NCI-H774 (cell line): ENCODE measurements around the gene PRKCA.
"Not testable (repeated sequence)": the region's sequence is repeated elsewhere in the genome, so short reads cannot be mapped to it uniquely, and the experiment has no call there.

Experiments
- DNase-seq: peaks from one replicate; lab custom pipeline; 2025; lab: John Stamatoyannopoulos, UW

PRKCA gene

GRCh38 chr17:66466106-66466820, 163.8 kb downstream of the PRKCA start:
- DNase-seq = no peak

GRCh38 chr17:66466840-66467367, 164.5 kb downstream of the PRKCA start:
- DNase-seq = no peak

- DNase-seq = no peak
These were observed 165.4 kb downstream of the PRKCA start for GRCh38 chr17:66467766-66468165.

GRCh38 chr17:66468241-66469087, 166.1 kb downstream of the PRKCA start:
- no peak for DNase-seq

- DNase-seq = no peak
These were observed 166.7 kb downstream of the PRKCA start for GRCh38 chr17:66469088-66469442.

GRCh38 chr17:66469461-66469860, 167.0 kb downstream of the PRKCA start:
- no peak for DNase-seq

- DNase-seq = no peak
These were observed 167.5 kb downstream of the PRKCA start for GRCh38 chr17:66469890-66470289.

GRCh38 chr17:66472123-66472522, 169.7 kb downstream of the PRKCA start:
- DNase-seq = no peak

GRCh38 chr17:66474258-66474657, 171.8 kb downstream of the PRKCA start:
- DNase-seq = no peak

GRCh38 chr17:66474806-66475497, 172.5 kb downstream of the PRKCA start:
- no peak for DNase-seq

- DNase-seq = no peak
These were observed 173.6 kb downstream of the PRKCA start for GRCh38 chr17:66476014-66476413.

GRCh38 chr17:66477615-66478283, 175.3 kb downstream of the PRKCA start:
- DNase-seq = no peak

GRCh38 chr17:66479230-66479889, 176.9 kb downstream of the PRKCA start:
- DNase-seq = not testable (repeated sequence)

GRCh38 chr17:66480243-66480642, 177.8 kb downstream of the PRKCA start:
- DNase-seq = no peak

- no peak for DNase-seq
These were observed 178.4 kb downstream of the PRKCA start for GRCh38 chr17:66480802-66481201.

GRCh38 chr17:66481271-66481670, 178.9 kb downstream of the PRKCA start:
- no peak for DNase-seq

- DNase-seq = no peak
These were observed 181.5 kb downstream of the PRKCA start for GRCh38 chr17:66483906-66484305.

- DNase-seq = no peak
These were observed 183.0 kb downstream of the PRKCA start for GRCh38 chr17:66485309-66485947.

GRCh38 chr17:66487121-66487520, 184.7 kb downstream of the PRKCA start:
- no peak for DNase-seq

- DNase-seq = no peak
These were observed 185.6 kb downstream of the PRKCA start for GRCh38 chr17:66487981-66488468.

- no peak for DNase-seq
These were observed 186.5 kb downstream of the PRKCA start for GRCh38 chr17:66488864-66489263.
